HL-60 (cell line): ENCODE results near the gene SRRD.

Experiments
- DNase-seq, 2 experiments: peaks; one replicate each; pipeline ENCODE4 v3.0.0-alpha.2; 2010 to 2020; ENCODE audit warnings: low read depth in 1 of 2, low spot score in 1 of 2
- H3K27ac ChIP-seq: fragments of 250-450 bp; sonication (Bioruptor Pico); replicated peaks from 2 replicates; pipeline ENCODE4 v1.5.1; 2020; ENCODE audit warnings: mild to moderate bottlenecking, moderate library complexity
- H3K27me3 ChIP-seq: fragments of 250-450 bp; sonication (Bioruptor Pico); 2 replicates; pipeline ENCODE4 v1.5.1; 2021; ENCODE audit warnings: mild to moderate bottlenecking, moderate library complexity; ENCODE audit not compliant: insufficient read depth, poor library complexity, severe bottlenecking
- H3K4me3 ChIP-seq: replicated peaks from 2 replicates; pipeline ENCODE4 v1.5.1; 2011; ENCODE audit warnings: mild to moderate bottlenecking, control low read depth, low read length; ENCODE audit not compliant: insufficient read depth
- CTCF ChIP-seq: IDR thresholded peaks from one replicate; pipeline ENCODE4 v1.5.1; 2011; ENCODE audit warnings: low read length, control low read depth, inconsistent platforms; ENCODE audit not compliant: insufficient read depth
- GABPA ChIP-seq: IDR thresholded peaks from 2 replicates; pipeline ENCODE4 v1.6.1; 2012; ENCODE audit warnings: low read depth
- POLR2AphosphoS5 ChIP-seq: IDR thresholded peaks from 2 replicates; pipeline ENCODE4 v1.6.1; 2012; ENCODE audit warnings: low read depth
- REST ChIP-seq: IDR thresholded peaks from 2 replicates; pipeline ENCODE4 v1.6.1; 2012; ENCODE audit warnings: low read depth; ENCODE audit not compliant: insufficient replicate concordance
- SPI1 ChIP-seq: IDR thresholded peaks from 2 replicates; pipeline ENCODE4 v1.6.1; 2012; ENCODE audit warnings: low read depth, mild to moderate bottlenecking, borderline replicate concordance

Gene SRRD

GRCh38 chr22:26476705-26477340 is 6.9 kb upstream of the SRRD start:
- peak; percentile 61 to 74 for DNase-seq
- Histone ChIP-seq H3K27me3 (no peaks in the 10 kb centered on the region), H3K27ac (peak overlapping the region; percentile 29), H3K4me3 (no peak overlapping the region)
- TF ChIP-seq CTCF (no peak), POLR2AphosphoS5 (0 out of 2 replicates have a peak, but pooled peaks have one; percentile 22), GABPA (no peak), REST (peak; percentile 26), SPI1 (0 out of 2 replicates have a peak, but pooled peaks have one; percentile 12)

- DNase-seq, result no peak
- TF ChIP-seq CTCF (no peak), GABPA (no peak), SPI1 (no peak), POLR2AphosphoS5 (no peak), REST (no peak)
- Histone ChIP-seq H3K27me3 (no peaks in the 10 kb centered on the region), H3K27ac (peak overlapping the region; percentile 2; the same call in 1 of the 2 replicates), H3K4me3 (no peak overlapping the region)
Observed at GRCh38 chr22:26477341-26477731, 6.3 kb upstream of the SRRD start.

GRCh38 chr22:26479043-26479791 is 4.5 kb upstream of the SRRD start:
- peak in 1 of 2 experiments; percentile 27 for DNase-seq
- Histone ChIP-seq H3K27ac (peak overlapping the region; percentile 91), H3K4me3 (peak overlapping the region; percentile 40), H3K27me3 (no peaks in the 10 kb centered on the region)
- TF ChIP-seq REST, result no peak
- TF ChIP-seq POLR2AphosphoS5, result peak; percentile 4; the same call in 1 of the 2 replicates
- no peak for TF ChIP-seq SPI1
